H1 (cell line): Measurements from ENCODE around the gene ZBTB24. TPM values are rescaled to one million over a fixed set of nuclear protein-coding genes. Genes with fewer than 3 reads are reported as not detected.
"Not testable (repeated sequence)": the region's sequence is repeated elsewhere in the genome, so short reads cannot be mapped to it uniquely, and the experiment has no call there.

Experiments used
- CTCF ChIA-PET: fragments of 300-600 bp; sonication (Branson Sonifier 250); formaldehyde crosslinking; loops from one replicate; lab custom pipeline; 2021; ENCODE audit not compliant: partially characterized antibody; lab: Charles Lee
- POLR2A ChIA-PET: fragments of 300-600 bp; sonication (Branson Sonifier 250); formaldehyde crosslinking; loops from one replicate; lab custom pipeline; 2021; ENCODE audit warnings: inconsistent platforms; ENCODE audit not compliant: partially characterized antibody; lab: Charles Lee
- DNase-seq, 2 experiments: peaks; one replicate each; pipeline versions ENCODE4 v3.0.0 to v3.0.0-alpha.2; 2010 to 2022; ENCODE audit warnings: low spot score in 2 of 2, low read depth in 1 of 2, mixed read lengths in 1 of 2
- FAIRE-seq: peaks from 2 replicates; lab custom pipeline; 2011; peaks lifted over from hg19 to GRCh38; lab: Jason Lieb, UNC
- H2AFZ ChIP-seq: 2 replicates; pipeline ENCODE4 v1.8.1; 2012; ENCODE audit warnings: low read length, inconsistent platforms
- H2AK5ac ChIP-seq: 2 replicates; pipeline ENCODE4 v1.6.1; 2013; ENCODE audit warnings: low read depth, low read length
- H2BK120ac ChIP-seq: replicated peaks from 2 replicates; pipeline ENCODE3; 2013; ENCODE audit warnings: low read depth, low read length, inconsistent platforms
- H2BK12ac ChIP-seq: 2 replicates; pipeline ENCODE4 v1.6.1; 2013; ENCODE audit warnings: low read depth, low read length
- H2BK15ac ChIP-seq: 2 replicates; pipeline ENCODE4 v1.6.1; 2013; ENCODE audit warnings: low read length
- H2BK20ac ChIP-seq: 2 replicates; pipeline ENCODE4 v1.6.1; 2013; ENCODE audit warnings: low read length
- H2BK5ac ChIP-seq: 2 replicates; pipeline ENCODE4 v1.6.1; 2013; ENCODE audit warnings: low read depth, low read length
- H3K14ac ChIP-seq: 2 replicates; pipeline ENCODE4 v1.6.1; 2013; ENCODE audit warnings: inconsistent platforms; ENCODE audit not compliant: insufficient read length
- H3K18ac ChIP-seq: 2 replicates; pipeline ENCODE4 v1.6.1; 2013; ENCODE audit warnings: low read length; ENCODE audit errors: extremely low read depth
- H3K23ac ChIP-seq: 2 replicates; pipeline ENCODE4 v1.6.1; 2013; ENCODE audit warnings: inconsistent platforms; ENCODE audit not compliant: insufficient read length
- H3K23me2 ChIP-seq: 2 replicates; pipeline ENCODE4 v1.6.1; 2013; ENCODE audit warnings: low read depth, low read length
- H3K27ac ChIP-seq: 2 replicates; pipeline ENCODE4 v1.6.1; 2011; ENCODE audit warnings: low read depth, low read length, inconsistent platforms
- H3K27me3 ChIP-seq, 4 experiments: replicated peaks in 1 of 4; 1 replicate in 1 of 4; 2 replicates in 3 of 4; pipeline versions ENCODE4 v1.6.1 to v1.8.1; 2011 to 2013; ENCODE audit warnings: low read length in 3 of 4, mild to moderate bottlenecking in 3 of 4, inconsistent platforms in 2 of 4, mixed read lengths in 2 of 4, moderate library complexity in 1 of 4; ENCODE audit not compliant: control insufficient read depth in 3 of 4, insufficient read depth in 3 of 4; ENCODE audit errors: extremely low read depth in 1 of 4
- H3K36me3 ChIP-seq, 4 experiments: 2 replicates each; pipeline versions ENCODE4 v1.6.1 to v1.8.1; 2011 to 2013; ENCODE audit warnings: mild to moderate bottlenecking in 4 of 4, low read length in 3 of 4, moderate library complexity in 2 of 4, control low read depth in 1 of 4, inconsistent platforms in 1 of 4; ENCODE audit not compliant: insufficient read depth in 4 of 4, control insufficient read depth in 2 of 4
- H3K4ac ChIP-seq: replicated peaks from 2 replicates; pipeline ENCODE3; 2013; ENCODE audit warnings: low read length, low read depth, mixed read lengths, inconsistent platforms; ENCODE audit not compliant: insufficient read length
- H3K4me1 ChIP-seq, 4 experiments: replicated peaks in 1 of 4; 1 replicate in 1 of 4; 2 replicates in 3 of 4; pipeline versions ENCODE4 v1.6.1 to v1.8.1; 2011 to 2013; ENCODE audit warnings: low read length in 3 of 4, inconsistent platforms in 2 of 4, mixed read lengths in 1 of 4; ENCODE audit not compliant: insufficient read depth in 4 of 4, control insufficient read depth in 3 of 4
- H3K4me2 ChIP-seq, 2 experiments: 2 replicates each; pipeline versions ENCODE4 v1.6.1 to v1.8.1; 2011 to 2013; ENCODE audit warnings: low read depth in 2 of 2, low read length in 2 of 2, control low read depth in 1 of 2, inconsistent platforms in 1 of 2, mild to moderate bottlenecking in 1 of 2; ENCODE audit not compliant: insufficient read depth in 1 of 2
- H3K4me3 ChIP-seq, 4 experiments: fragments of 200-600, 300-600 bp in 1 of 4; sonication (generic), shearing (Covaris generic), sonication (Bioruptor Twin) in 1 of 4; 2 replicates each; pipeline versions ENCODE4 v1.5.1 to v1.8.1; 2011 to 2016; ENCODE audit warnings: low read length in 4 of 4, low read depth in 3 of 4, control low read depth in 2 of 4, inconsistent platforms in 2 of 4, mild to moderate bottlenecking in 2 of 4, mixed read lengths in 1 of 4, moderate library complexity in 1 of 4; ENCODE audit not compliant: insufficient read depth in 2 of 4; ENCODE audit errors: extremely low read depth in 1 of 4
- H3K56ac ChIP-seq: replicated peaks from 2 replicates; pipeline ENCODE3; 2013; ENCODE audit warnings: low read depth, mild to moderate bottlenecking, mixed read lengths, low read length, inconsistent platforms; ENCODE audit not compliant: insufficient read length
- H3K79me1 ChIP-seq: 2 replicates; pipeline ENCODE4 v1.6.1; 2013; ENCODE audit warnings: low read depth, low read length, control low read depth
- H3K79me2 ChIP-seq, 2 experiments: 2 replicates each; pipeline versions ENCODE4 v1.6.1 to v1.8.1; 2012 to 2013; ENCODE audit warnings: low read length in 2 of 2, mild to moderate bottlenecking in 2 of 2, inconsistent platforms in 1 of 2; ENCODE audit not compliant: insufficient read depth in 2 of 2, control insufficient read depth in 1 of 2
- H3K9ac ChIP-seq, 4 experiments: replicated peaks in 1 of 4; 1 replicate in 1 of 4; 2 replicates in 3 of 4; pipeline versions ENCODE4 v1.6.1 to v1.8.1; 2011 to 2013; ENCODE audit warnings: low read depth in 3 of 4, low read length in 3 of 4, control low read depth in 2 of 4, mild to moderate bottlenecking in 2 of 4, moderate library complexity in 2 of 4, inconsistent platforms in 1 of 4; ENCODE audit errors: extremely low read depth in 1 of 4
- H3K9me3 ChIP-seq, 2 experiments: 2 replicates each; pipeline versions ENCODE4 v1.6.1 to v1.8.1; 2012 to 2013; ENCODE audit warnings: mild to moderate bottlenecking in 2 of 2, moderate library complexity in 2 of 2, control low read depth in 1 of 2, inconsistent platforms in 1 of 2, low read depth in 1 of 2, low read length in 1 of 2, mixed read lengths in 1 of 2; ENCODE audit not compliant: insufficient read depth in 2 of 2
- H4K20me1 ChIP-seq, 2 experiments: replicated peaks in 1 of 2; 2 replicates each; pipeline versions ENCODE3 to v1.8.1; 2011 to 2013; ENCODE audit warnings: inconsistent platforms in 2 of 2, low read length in 2 of 2, mild to moderate bottlenecking in 1 of 2; ENCODE audit not compliant: insufficient read depth in 2 of 2, control insufficient read depth in 1 of 2
- H4K5ac ChIP-seq: 2 replicates; pipeline ENCODE4 v1.6.1; 2013; ENCODE audit warnings: low read length, low read depth, mixed read lengths, inconsistent platforms; ENCODE audit not compliant: insufficient read length
- H4K8ac ChIP-seq: 2 replicates; pipeline ENCODE4 v1.8.0; 2013; ENCODE audit warnings: mild to moderate bottlenecking, moderate library complexity, low read length, inconsistent platforms; ENCODE audit not compliant: insufficient read depth; ENCODE audit errors: extremely low read depth
- H4K91ac ChIP-seq: replicated peaks from 2 replicates; pipeline ENCODE3; 2013; ENCODE audit warnings: low read length, mixed read lengths, inconsistent platforms; ENCODE audit not compliant: insufficient read length
- polyA plus RNA-seq, 7 experiments: library from polyadenylated mRNA; depleted of rRNA in 3 of 7; stranded (reverse) in 5 of 7; unstranded in 2 of 7; fragments of >200 nt in 5 of 7; fragments of 200-250 nt in 2 of 7; gene quantifications; 1 replicate in 5 of 7; 2 replicates in 1 of 7; 4 replicates in 1 of 7; pipeline versions ENCODE4 v1.2.1 to v1.2.3, GENCODE V29; 2011 to 2013; ENCODE audit warnings: missing spikeins in 2 of 7, mixed read lengths in 2 of 7
- total RNA-seq: library from RNA; stranded (reverse); fragmentation: NEBNext Ultra II Directional; extraction: Animal tissue kit (Norgen Biotek cat#: 25700); gene quantifications from 2 replicates; pipeline ENCODE4 v1.2.1, GENCODE V29; 2021

Gene ZBTB24
- total and polyA plus RNA-seq, 2 of the 8 experiments (the other 6 are each of a cell fraction or from before 2014, with no cell fraction given) = 7.5 to 21.0 TPM

DNA sequence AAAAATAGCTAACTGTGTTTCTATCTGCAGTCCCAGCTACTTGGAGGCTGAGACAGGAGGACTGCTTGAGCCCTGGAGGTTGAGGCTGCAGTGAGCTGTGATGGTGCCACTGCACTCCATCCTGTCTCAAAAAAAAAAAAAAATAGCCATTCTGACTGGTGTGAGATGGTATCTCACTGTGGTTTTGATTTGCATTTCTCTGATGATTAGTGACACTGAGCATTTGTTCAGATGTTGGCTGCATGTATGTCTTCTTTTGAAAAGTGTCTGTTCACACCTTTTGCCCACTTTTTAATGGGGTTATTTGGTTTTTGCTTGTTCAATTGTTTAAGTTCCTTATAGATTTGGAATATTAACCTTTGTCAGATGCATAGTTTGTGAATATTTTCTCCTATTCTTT is 36.6 kb upstream of the ZBTB24 start:
- H4K20me1 ChIP-seq, H3K79me1 ChIP-seq, H3K4me2 ChIP-seq, H2BK5ac ChIP-seq, H3K4ac ChIP-seq, H2BK120ac ChIP-seq, H4K91ac ChIP-seq, H3K4me1 ChIP-seq, H2AFZ ChIP-seq, H4K5ac ChIP-seq, H3K9ac ChIP-seq, H3K36me3 ChIP-seq, H3K27ac ChIP-seq, H2AK5ac ChIP-seq, H2BK12ac ChIP-seq, H3K4me3 ChIP-seq, H2BK20ac ChIP-seq, FAIRE-seq, H3K23ac ChIP-seq, H3K14ac ChIP-seq, H3K27me3 ChIP-seq, H3K79me2 ChIP-seq, H2BK15ac ChIP-seq, H3K56ac ChIP-seq, H3K18ac ChIP-seq, H3K23me2 ChIP-seq, DNase-seq, POLR2A ChIA-PET, H4K8ac ChIP-seq, H3K9me3 ChIP-seq: not testable (repeated sequence)
- CTCF ChIA-PET = interaction anchor here (0.6 to 1.6 kb wide), 4 partner anchors 10 to 533 kb away, joined by 3 to 4 read pairs (median 3); no protein-coding TSS in a partner anchor
